ENCODE measurements around the gene YTHDC2.

DNA sequence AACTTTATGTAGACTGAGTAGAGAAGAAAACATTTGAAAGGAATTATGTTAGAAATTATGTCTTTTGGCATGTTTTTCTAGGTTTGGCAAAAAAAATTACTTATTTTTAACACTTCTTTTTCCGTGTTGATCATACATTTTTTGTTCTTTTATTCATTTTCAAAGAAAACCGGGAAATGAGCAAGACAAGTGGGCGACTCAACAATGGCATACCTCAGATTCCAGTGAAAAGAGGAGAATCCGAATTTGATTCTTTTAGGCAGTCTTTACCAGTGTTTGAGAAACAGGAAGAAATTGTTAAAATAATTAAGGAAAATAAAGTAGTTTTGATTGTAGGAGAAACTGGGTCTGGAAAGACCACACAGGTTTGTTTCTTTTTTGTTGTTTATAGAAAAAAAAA, 12.9 kb downstream of the YTHDC2 start:
- no peak for TF ChIP-seq EZH2phosphoT487 (IDR thresholded peaks at IDR 0.05; ENCODE audit: insufficient read depth, low read depth)
- no peak for TF ChIP-seq EZH2 (IDR thresholded peaks at IDR 0.05; ENCODE audit: insufficient read depth, poor library complexity, severe bottlenecking)

Data from GM23248 (cell line).